ENCODE measurements around the gene FEZ2. TPM values are rescaled to one million over a fixed set of nuclear protein-coding genes. Genes with fewer than 3 reads are reported as not detected.

Gene FEZ2
- total and polyA plus RNA-seq, 2 experiments from 2014 or later, result 28.0 to 32.9 TPM

DNA sequence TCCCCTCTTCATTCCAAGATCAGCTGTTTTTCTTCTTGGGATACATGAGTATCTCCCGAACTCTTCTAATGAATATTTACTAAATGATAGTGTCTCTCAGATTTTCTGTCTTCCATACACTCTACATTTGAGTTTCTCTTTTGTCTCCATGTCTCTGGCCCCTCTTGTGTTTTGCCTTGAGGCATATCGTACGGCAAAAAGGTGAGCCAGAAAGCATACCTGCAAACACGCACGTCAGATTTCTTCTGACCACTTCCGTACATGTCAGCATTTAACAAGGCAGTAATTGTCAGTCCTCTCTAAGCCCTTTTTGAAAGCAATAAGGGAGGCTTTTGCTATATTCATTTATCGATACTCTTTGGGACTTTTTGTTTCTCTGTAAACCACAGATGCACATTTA lies 82.4 kb downstream of the FEZ2 start (continued):
- TF ChIP-seq, protein P1, sequence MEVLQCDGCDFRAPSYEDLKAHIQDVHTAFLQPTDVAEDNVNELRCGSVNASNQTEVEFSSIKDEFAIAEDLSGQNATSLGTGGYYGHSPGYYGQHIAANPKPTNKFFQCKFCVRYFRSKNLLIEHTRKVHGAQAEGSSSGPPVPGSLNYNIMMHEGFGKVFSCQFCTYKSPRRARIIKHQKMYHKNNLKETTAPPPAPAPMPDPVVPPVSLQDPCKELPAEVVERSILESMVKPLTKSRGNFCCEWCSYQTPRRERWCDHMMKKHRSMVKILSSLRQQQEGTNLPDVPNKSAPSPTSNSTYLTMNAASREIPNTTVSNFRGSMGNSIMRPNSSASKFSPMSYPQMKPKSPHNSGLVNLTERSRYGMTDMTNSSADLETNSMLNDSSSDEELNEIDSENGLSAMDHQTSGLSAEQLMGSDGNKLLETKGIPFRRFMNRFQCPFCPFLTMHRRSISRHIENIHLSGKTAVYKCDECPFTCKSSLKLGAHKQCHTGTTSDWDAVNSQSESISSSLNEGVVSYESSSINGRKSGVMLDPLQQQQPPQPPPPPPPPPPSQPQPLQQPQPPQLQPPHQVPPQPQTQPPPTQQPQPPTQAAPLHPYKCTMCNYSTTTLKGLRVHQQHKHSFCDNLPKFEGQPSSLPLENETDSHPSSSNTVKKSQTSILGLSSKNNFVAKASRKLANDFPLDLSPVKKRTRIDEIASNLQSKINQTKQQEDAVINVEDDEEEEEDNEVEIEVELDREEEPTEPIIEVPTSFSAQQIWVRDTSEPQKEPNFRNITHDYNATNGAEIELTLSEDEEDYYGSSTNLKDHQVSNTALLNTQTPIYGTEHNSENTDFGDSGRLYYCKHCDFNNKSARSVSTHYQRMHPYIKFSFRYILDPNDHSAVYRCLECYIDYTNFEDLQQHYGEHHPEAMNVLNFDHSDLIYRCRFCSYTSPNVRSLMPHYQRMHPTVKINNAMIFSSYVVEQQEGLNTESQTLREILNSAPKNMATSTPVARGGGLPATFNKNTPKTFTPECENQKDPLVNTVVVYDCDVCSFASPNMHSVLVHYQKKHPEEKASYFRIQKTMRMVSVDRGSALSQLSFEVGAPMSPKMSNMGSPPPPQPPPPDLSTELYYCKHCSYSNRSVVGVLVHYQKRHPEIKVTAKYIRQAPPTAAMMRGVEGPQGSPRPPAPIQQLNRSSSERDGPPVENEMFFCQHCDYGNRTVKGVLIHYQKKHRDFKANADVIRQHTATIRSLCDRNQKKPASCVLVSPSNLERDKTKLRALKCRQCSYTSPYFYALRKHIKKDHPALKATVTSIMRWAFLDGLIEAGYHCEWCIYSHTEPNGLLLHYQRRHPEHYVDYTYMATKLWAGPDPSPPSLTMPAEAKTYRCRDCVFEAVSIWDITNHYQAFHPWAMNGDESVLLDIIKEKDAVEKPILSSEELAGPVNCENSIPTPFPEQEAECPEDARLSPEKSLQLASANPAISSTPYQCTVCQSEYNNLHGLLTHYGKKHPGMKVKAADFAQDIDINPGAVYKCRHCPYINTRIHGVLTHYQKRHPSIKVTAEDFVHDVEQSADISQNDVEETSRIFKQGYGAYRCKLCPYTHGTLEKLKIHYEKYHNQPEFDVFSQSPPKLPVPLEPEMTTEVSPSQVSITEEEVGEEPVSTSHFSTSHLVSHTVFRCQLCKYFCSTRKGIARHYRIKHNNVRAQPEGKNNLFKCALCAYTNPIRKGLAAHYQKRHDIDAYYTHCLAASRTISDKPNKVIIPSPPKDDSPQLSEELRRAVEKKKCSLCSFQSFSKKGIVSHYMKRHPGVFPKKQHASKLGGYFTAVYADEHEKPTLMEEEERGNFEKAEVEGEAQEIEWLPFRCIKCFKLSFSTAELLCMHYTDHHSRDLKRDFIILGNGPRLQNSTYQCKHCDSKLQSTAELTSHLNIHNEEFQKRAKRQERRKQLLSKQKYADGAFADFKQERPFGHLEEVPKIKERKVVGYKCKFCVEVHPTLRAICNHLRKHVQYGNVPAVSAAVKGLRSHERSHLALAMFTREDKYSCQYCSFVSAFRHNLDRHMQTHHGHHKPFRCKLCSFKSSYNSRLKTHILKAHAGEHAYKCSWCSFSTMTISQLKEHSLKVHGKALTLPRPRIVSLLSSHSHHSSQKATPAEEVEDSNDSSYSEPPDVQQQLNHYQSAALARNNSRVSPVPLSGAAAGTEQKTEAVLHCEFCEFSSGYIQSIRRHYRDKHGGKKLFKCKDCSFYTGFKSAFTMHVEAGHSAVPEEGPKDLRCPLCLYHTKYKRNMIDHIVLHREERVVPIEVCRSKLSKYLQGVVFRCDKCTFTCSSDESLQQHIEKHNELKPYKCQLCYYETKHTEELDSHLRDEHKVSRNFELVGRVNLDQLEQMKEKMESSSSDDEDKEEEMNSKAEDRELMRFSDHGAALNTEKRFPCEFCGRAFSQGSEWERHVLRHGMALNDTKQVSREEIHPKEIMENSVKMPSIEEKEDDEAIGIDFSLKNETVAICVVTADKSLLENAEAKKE (CRISPR knock-in tag; IDR thresholded peaks at IDR 0.05), result no peak

GRCh38 chr2:36513661-36514060 lies 84.3 kb downstream of the FEZ2 start:
- Histone ChIP-seq H3K27me3 (ENCODE audit: insufficient read depth) (no peaks in the 10 kb centered on the region), H3K79me2 (replicated peaks; ENCODE audit: insufficient read depth) (peaks cover 4% of the 10 kb centered on the region; the same call in 1 of the 2 replicates), H3K27ac (ENCODE audit: low read depth) (no peak overlapping the region), H3F3A (replicated peaks; ENCODE audit: low read depth) (no peaks in the 10 kb centered on the region), H3K4me1 (ENCODE audit: insufficient read depth) (no peaks in the 10 kb centered on the region), H3K9me2 (ENCODE audit: insufficient read depth) (no peaks in the 10 kb centered on the region), H3K36me3 (ENCODE audit: insufficient read depth) (peaks cover 18% of the 10 kb centered on the region), H3K4me3 (no peak overlapping the region), H3K4me2 (no peak overlapping the region), H4K20me1 (replicated peaks; ENCODE audit: insufficient read depth) (no peaks in the 10 kb centered on the region), H2AFZ (no peak overlapping the region)
- ATAC-seq (no peak), DNase-seq (ENCODE audit: low spot score) (no peak)
- H3K36me3 Mint-ChIP-seq (ENCODE audit: low read depth), result peaks cover 52% of the 10 kb centered on the region
- H3K27ac Mint-ChIP-seq, result no peak overlapping the region
- peaks cover 4% of the 10 kb centered on the region for H3K27me3 Mint-ChIP-seq (ENCODE audit: insufficient read depth, low read depth, poor library complexity)
- H3K4me1 Mint-ChIP-seq, result peaks cover 1% of the 10 kb centered on the region
- no peaks in the 10 kb centered on the region for H3K9me3 Mint-ChIP-seq
- no peak overlapping the region for H3K4me3 Mint-ChIP-seq
- no peak for TF ChIP-seq EZH2phosphoT487 (IDR thresholded peaks at IDR 0.05; ENCODE audit: unreplicated experiment)
- TF ChIP-seq, protein P1 (CRISPR knock-in tag; IDR thresholded peaks at IDR 0.05), result no peak
- TF ChIP-seq, protein P2, sequence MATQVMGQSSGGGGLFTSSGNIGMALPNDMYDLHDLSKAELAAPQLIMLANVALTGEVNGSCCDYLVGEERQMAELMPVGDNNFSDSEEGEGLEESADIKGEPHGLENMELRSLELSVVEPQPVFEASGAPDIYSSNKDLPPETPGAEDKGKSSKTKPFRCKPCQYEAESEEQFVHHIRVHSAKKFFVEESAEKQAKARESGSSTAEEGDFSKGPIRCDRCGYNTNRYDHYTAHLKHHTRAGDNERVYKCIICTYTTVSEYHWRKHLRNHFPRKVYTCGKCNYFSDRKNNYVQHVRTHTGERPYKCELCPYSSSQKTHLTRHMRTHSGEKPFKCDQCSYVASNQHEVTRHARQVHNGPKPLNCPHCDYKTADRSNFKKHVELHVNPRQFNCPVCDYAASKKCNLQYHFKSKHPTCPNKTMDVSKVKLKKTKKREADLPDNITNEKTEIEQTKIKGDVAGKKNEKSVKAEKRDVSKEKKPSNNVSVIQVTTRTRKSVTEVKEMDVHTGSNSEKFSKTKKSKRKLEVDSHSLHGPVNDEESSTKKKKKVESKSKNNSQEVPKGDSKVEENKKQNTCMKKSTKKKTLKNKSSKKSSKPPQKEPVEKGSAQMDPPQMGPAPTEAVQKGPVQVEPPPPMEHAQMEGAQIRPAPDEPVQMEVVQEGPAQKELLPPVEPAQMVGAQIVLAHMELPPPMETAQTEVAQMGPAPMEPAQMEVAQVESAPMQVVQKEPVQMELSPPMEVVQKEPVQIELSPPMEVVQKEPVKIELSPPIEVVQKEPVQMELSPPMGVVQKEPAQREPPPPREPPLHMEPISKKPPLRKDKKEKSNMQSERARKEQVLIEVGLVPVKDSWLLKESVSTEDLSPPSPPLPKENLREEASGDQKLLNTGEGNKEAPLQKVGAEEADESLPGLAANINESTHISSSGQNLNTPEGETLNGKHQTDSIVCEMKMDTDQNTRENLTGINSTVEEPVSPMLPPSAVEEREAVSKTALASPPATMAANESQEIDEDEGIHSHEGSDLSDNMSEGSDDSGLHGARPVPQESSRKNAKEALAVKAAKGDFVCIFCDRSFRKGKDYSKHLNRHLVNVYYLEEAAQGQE (IDR thresholded peaks at IDR 0.05; ENCODE audit: unreplicated experiment), result no peak

Data from GM23338 (cell line).